B cell (primary cell): Measurements from ENCODE around the gene GATAD2B. TPM values are rescaled to one million over a fixed set of nuclear protein-coding genes. Genes with fewer than 3 reads are reported as not detected.

Experiments used
- ATAC-seq: fragments of 200-7000 bp; cut with Tn5 transposase; one replicate; pipeline ENCODE4 v1.10.0; 2021; ENCODE audit warnings: low read depth, mild to moderate bottlenecking, moderate number of reproducible peaks, moderate library complexity
- CTCF ChIA-PET: fragments of 350-600 bp; sonication (Branson Sonifier 250); formaldehyde crosslinking; loops from one replicate; lab custom pipeline; 2021; ENCODE audit warnings: antibody characterized with exemption, inconsistent platforms; lab: Charles Lee
- POLR2A ChIA-PET: fragments of 350-600 bp; sonication (Branson Sonifier 250); formaldehyde crosslinking; loops from one replicate; lab custom pipeline; 2021; ENCODE audit warnings: antibody characterized with exemption; lab: Charles Lee
- DNase-seq: peaks from one replicate; pipeline ENCODE4 v3.0.0; 2013
- H2AFZ ChIP-seq: 2 replicates; pipeline ENCODE4 v1.6.1; 2012; ENCODE audit warnings: mild to moderate bottlenecking, low read depth, low read length; ENCODE audit not compliant: insufficient read depth, poor library complexity, severe bottlenecking
- H3K27ac ChIP-seq, 2 donors: 1 replicate in 1 of 2; 2 replicates in 1 of 2; pipeline ENCODE4 v1.5.1; 2012 to 2013; ENCODE audit warnings: low read length in 2 of 2, mild to moderate bottlenecking in 2 of 2, moderate library complexity in 1 of 2
- H3K27me3 ChIP-seq, 4 experiments: fragments of 200-600 bp in 1 of 4; sonication (generic) in 1 of 4; replicated peaks in 1 of 4; 1 replicate in 2 of 4; 2 replicates in 2 of 4; pipeline versions ENCODE4 v1.6.1 to v1.7.0; 2013 to 2016; ENCODE audit warnings: low read length in 3 of 4, mild to moderate bottlenecking in 2 of 4, mixed read lengths in 1 of 4, moderate library complexity in 1 of 4; ENCODE audit not compliant: insufficient read depth in 4 of 4, control insufficient read depth in 3 of 4; ENCODE audit errors: control extremely low read depth in 1 of 4
- H3K36me3 ChIP-seq, 2 experiments: replicated peaks in 1 of 2; 1 replicate in 1 of 2; 2 replicates in 1 of 2; pipeline versions ENCODE4 v1.6.1 to v1.7.1; 2013; ENCODE audit warnings: low read length in 1 of 2; ENCODE audit not compliant: insufficient read depth in 2 of 2, control insufficient read depth in 1 of 2; ENCODE audit errors: control extremely low read depth in 1 of 2, extremely low read depth in 1 of 2
- H3K4me1 ChIP-seq, 2 donors: fragments of 200-600 bp in 1 of 2; sonication (generic) in 1 of 2; 1 replicate in 1 of 2; 2 replicates in 1 of 2; pipeline versions ENCODE4 v1.5.1 to v1.6.1; 2013 to 2017; ENCODE audit warnings: low read length in 2 of 2; ENCODE audit not compliant: control insufficient read depth in 2 of 2, insufficient read depth in 2 of 2
- H3K4me2 ChIP-seq: replicated peaks from 2 replicates; pipeline ENCODE3; 2012; ENCODE audit warnings: mild to moderate bottlenecking, low read depth, low read length; ENCODE audit not compliant: poor library complexity, severe bottlenecking
- H3K4me3 ChIP-seq, 5 experiments: fragments of 200-600 bp in 1 of 5; sonication (generic) in 1 of 5; 1 replicate in 3 of 5; 2 replicates in 2 of 5; pipeline versions ENCODE4 v1.5.1 to v1.7.0; 2011 to 2016; ENCODE audit warnings: low read length in 4 of 5, mild to moderate bottlenecking in 4 of 5, low read depth in 2 of 5, control low read depth in 1 of 5, moderate library complexity in 1 of 5; ENCODE audit not compliant: insufficient read depth in 1 of 5; ENCODE audit errors: control extremely low read depth in 1 of 5, extremely low read depth in 1 of 5
- H3K79me2 ChIP-seq: fragments of 200-600 bp; sonication (generic); one replicate; pipeline ENCODE4 v1.6.0; 2016; ENCODE audit warnings: low read length; ENCODE audit not compliant: control insufficient read depth, insufficient read depth
- H3K9ac ChIP-seq: fragments of 200-600 bp; sonication (generic); 2 replicates; pipeline ENCODE4 v1.6.1; 2017; ENCODE audit warnings: mild to moderate bottlenecking, low read length, moderate library complexity
- H3K9me3 ChIP-seq, 3 donors: one replicate each; pipeline versions ENCODE4 v1.6.1 to v1.7.1; 2013; ENCODE audit warnings: low read length in 2 of 3; ENCODE audit not compliant: control insufficient read depth in 2 of 3, insufficient read depth in 1 of 3; ENCODE audit errors: control extremely low read depth in 1 of 3
- H4K20me1 ChIP-seq: 2 replicates; pipeline ENCODE4 v1.6.0; 2012; ENCODE audit warnings: mild to moderate bottlenecking, low read length; ENCODE audit not compliant: insufficient read depth, control insufficient read depth, poor library complexity, severe bottlenecking
- H3K27ac Mint-ChIP-seq: one replicate; pipeline ENCODE4 v1.8.0; 2021; ENCODE audit warnings: mixed read lengths
- H3K27me3 Mint-ChIP-seq: one replicate; pipeline ENCODE4 v1.8.0; 2021; ENCODE audit warnings: mixed read lengths
- H3K4me1 Mint-ChIP-seq: one replicate; pipeline ENCODE4 v1.8.0; 2021; ENCODE audit warnings: mixed read lengths
- H3K4me3 Mint-ChIP-seq: one replicate; pipeline ENCODE4 v1.8.0; 2021; ENCODE audit warnings: mixed read lengths
- H3K9me3 Mint-ChIP-seq: one replicate; pipeline ENCODE4 v1.8.0; 2022; ENCODE audit warnings: mixed read lengths; ENCODE audit not compliant: insufficient read depth
- CTCF ChIP-seq: fragments of 200-600 bp; IDR thresholded peaks from one replicate; pipeline ENCODE4 v1.8.0; 2022; ENCODE audit warnings: antibody characterized with exemption, mild to moderate bottlenecking
- EZH2 ChIP-seq: IDR thresholded peaks from 2 replicates; pipeline ENCODE4 v1.6.1; 2012; ENCODE audit warnings: borderline replicate concordance, low read depth, mild to moderate bottlenecking, moderate library complexity, low read length; ENCODE audit not compliant: insufficient read depth, poor library complexity, severe bottlenecking
- WGBS: methylation state at CpG from one replicate; pipeline ENCODE4 v1.1.5; 2013; ENCODE audit warnings: missing lambda C conversion rate; ENCODE audit not compliant: insufficient coverage; 5-methylcytosine and 5-hydroxymethylcytosine counted together
- intact Hi-C: fragments of 100-400 bp; cut with micrococcal nuclease; formaldehyde crosslinking; loops from one replicate; pipeline ENCODE4 v1.10.0; 2022
- polyA plus RNA-seq: library from polyadenylated mRNA; depleted of rRNA; stranded (reverse); fragments of >200 nt; gene quantifications from 2 replicates; pipeline ENCODE4 v1.2.3, GENCODE V29; 2012
- total RNA-seq, 2 donors: library from RNA; stranded (reverse); fragments of 120-200 nt in 1 of 2; gene quantifications; 1 replicate in 1 of 2; 2 replicates in 1 of 2; pipeline versions ENCODE4 v1.2.3 to v1.2.4, GENCODE V29; 2013 to 2022

Gene GATAD2B
- total and polyA plus RNA-seq, 2 donors (not counting 1 experiment from before 2014, with no cell fraction given), result 16.7 to 105 TPM

- Mint-ChIP-seq H3K4me3 (no peak overlapping the region), H3K27ac (no peak overlapping the region), H3K4me1 (peaks cover 21% of the 10 kb centered on the region), H3K27me3 (no peaks in the 10 kb centered on the region), H3K9me3 (no peaks in the 10 kb centered on the region)
- Histone ChIP-seq H3K36me3 (no peaks in the 10 kb centered on the region), H3K79me2 (peaks cover 1% of the 10 kb centered on the region), H3K4me1 (peaks cover 13 to 26% of the 10 kb centered on the region in 2 donors), H3K27me3 (no peaks in the 10 kb centered on the region), H3K4me3 (no peak overlapping the region), H3K9ac (no peak overlapping the region), H3K4me2 (no peak overlapping the region), H3K9me3 (no peaks in the 10 kb centered on the region), H3K27ac (no peak overlapping the region), H4K20me1 (no peaks in the 10 kb centered on the region), H2AFZ (no peak overlapping the region)
- 93% methylated on average over 7 of the region's 9 CpGs for WGBS
- intact Hi-C loops, result loop anchor here (2.0 kb wide), 1 partner anchor 151 kb away; the partner anchor contains the start of gene DENND4B
- DNase-seq, result no peak
- no peak for TF ChIP-seq EZH2
- TF ChIP-seq CTCF, result no peak
- CTCF ChIA-PET, result interaction anchor here (0.6 to 6.6 kb wide), 20 partner anchors 9 to 462 kb away, joined by 3 to 103 read pairs (median 6); partner anchors contain the start of genes DENND4B, GATAD2B, JTB and RAB13
- POLR2A ChIA-PET, result interaction anchor here (1.5 to 2.6 kb wide), 4 partner anchors 150 to 194 kb away, joined by 4 to 10 read pairs (median 8); partner anchors contain the start of genes DENND4B, JTB, RAB13 and RPS27
- no peak for ATAC-seq
These were observed 126.6 kb downstream of the GATAD2B start for GRCh38 chr1:153795934-153796785.
